ENCODE results near the gene AACS. TPM values are rescaled to one million over a fixed set of nuclear protein-coding genes. Genes with fewer than 3 reads are reported as not detected.

Gene AACS
- total and polyA plus RNA-seq, 10 of the 15 experiments (the other 5 are each of a cell fraction or from before 2014, with no cell fraction given) = 10.1 to 34.0 (median 21.1) TPM

DNA sequence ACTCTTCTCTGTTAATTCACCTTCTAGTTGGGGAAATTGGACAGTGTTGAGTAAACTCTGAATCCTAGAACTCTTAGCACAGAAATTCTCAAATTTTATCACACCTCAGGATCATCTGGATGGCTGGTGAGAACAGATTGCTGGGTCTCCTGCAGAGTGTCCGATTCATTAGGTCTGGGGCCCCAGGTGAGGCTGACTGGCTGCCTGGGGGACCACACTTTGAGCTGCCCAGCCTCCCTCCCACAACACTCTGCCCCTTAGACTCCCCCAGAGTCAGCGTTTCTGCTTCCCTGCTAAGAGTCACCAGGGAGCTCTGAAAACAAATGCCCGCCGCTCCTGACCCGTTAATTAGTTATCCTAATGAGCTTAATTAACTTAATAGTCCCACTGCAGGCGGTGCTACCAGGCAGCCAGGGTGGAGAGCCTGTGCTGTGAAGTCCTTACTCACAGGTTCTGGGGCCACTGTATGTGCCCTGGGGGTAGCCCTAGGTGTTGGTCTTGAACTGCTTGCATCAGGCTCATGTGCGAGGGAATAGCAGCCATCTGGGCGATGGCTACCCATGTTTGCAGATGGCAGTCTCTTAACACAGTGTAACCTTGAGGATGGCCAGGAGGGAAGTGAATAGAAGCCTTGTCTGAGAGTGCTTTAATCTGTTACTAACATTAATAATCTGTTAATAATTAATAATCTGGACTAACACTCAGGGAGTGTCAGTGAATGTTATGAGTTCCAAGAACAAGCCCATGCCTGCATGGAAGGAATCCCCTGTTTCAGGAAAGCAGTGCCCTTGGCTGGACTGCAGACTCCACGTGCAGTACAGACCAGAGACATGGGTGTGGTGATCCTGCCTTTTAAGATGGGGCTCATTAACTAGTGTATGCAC, 35.6 kb downstream of the AACS start:
- SMC1A ChIA-PET (ENCODE audit: uncharacterized antibody, unreplicated experiment) = no interaction called here
- no peak overlapping the region for H3K27ac ChIP-seq (ENCODE audit: control insufficient read depth, insufficient read depth)

DNA sequence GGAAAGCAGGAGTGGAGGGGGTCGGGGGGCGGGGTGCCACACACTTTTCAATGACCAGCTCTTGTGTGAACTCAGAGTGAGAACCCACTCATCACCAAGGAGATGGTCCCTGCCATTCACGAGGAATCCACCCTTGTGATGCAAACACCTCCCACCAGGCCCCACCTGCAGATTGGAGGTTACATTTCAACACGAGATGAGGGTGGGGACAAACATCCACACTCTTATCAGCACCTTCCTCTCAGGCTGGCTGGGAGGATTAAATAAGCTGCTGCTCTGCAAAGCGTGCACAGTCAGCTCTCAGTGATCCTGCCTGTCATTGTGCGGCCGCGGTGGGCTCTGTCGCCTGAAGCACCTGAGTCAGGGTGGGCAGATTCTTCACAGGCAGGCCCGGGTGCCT, 39.7 kb downstream of the AACS start:
- Histone ChIP-seq H3K27me3 (replicated peaks in 1 of 2; ENCODE audit: control insufficient read depth in 2 of 2, insufficient read depth in 2 of 2, low read length in 1 of 2) (no peaks in the 10 kb centered on the region), H3K4me1 (ENCODE audit: control insufficient read depth, insufficient read depth, low read length) (no peaks in the 10 kb centered on the region), H3K9me3 (replicated peaks; ENCODE audit: control insufficient read depth, insufficient read depth, low read length) (no peaks in the 10 kb centered on the region), H3K79me2 (ENCODE audit: control insufficient read depth, insufficient read depth, low read length) (no peaks in the 10 kb centered on the region), H3K36me3 (ENCODE audit: control insufficient read depth in 2 of 2, insufficient read depth in 2 of 2, low read length in 1 of 2) (peaks cover 14 to 17% of the 10 kb centered on the region in 2 experiments), H2AFZ (ENCODE audit: control insufficient read depth, low read depth, low read length) (no peak overlapping the region), H3K27ac (ENCODE audit: control insufficient read depth, insufficient read depth) (no peak overlapping the region), H3K4me2 (ENCODE audit: control insufficient read depth, insufficient read depth) (no peak overlapping the region), H4K20me1 (ENCODE audit: control insufficient read depth, insufficient read depth) (no peaks in the 10 kb centered on the region), H3K4me3 (no peak overlapping the region), H3K9ac (ENCODE audit: control insufficient read depth, insufficient read depth, low read length) (no peak overlapping the region)
- ChIA-PET RAD21 (ENCODE audit: unreplicated experiment) (no interaction called here), SMC1A (ENCODE audit: uncharacterized antibody, unreplicated experiment) (no interaction called here), CTCF (interaction anchor here (1.1 kb wide), 1 partner anchor 132 kb away, joined by 3 read pairs; no protein-coding TSS in a partner anchor), POLR2A (no interaction called here)
- intact Hi-C loops (cut with micrococcal nuclease; ENCODE audit: unreplicated experiment) = no loop called here
- TF ChIP-seq NFIC (IDR thresholded peaks at IDR 0.05; ENCODE audit: low read depth, low read length) (no peak), SMARCA5 (IDR thresholded peaks at IDR 0.05) (no peak)
- DNase-seq (ENCODE audit: low read depth, low spot score) (no peak), ATAC-seq (no peak), FAIRE-seq (no peak)
- 86% methylated on average over 8 of the region's 10 CpGs for WGBS (ENCODE audit: insufficient coverage, insufficient replicate concordance, low lambda C conversion rate, missing lambda C conversion rate)
- BruUV-seq (replicated peaks) = no TSS peak
- in situ Hi-C loops (cut with MboI) = no loop called here

More for the DNA sequence above, 35.6 kb downstream of the AACS start:
- DNase-seq (ENCODE audit: low read depth, low spot score) (no peak), ATAC-seq (no peak), FAIRE-seq (no peak)
- Histone ChIP-seq H3K4me2 (ENCODE audit: control insufficient read depth, insufficient read depth) (no peak overlapping the region), H3K9ac (ENCODE audit: control insufficient read depth, insufficient read depth, low read length) (no peak overlapping the region), H3K9me3 (replicated peaks; ENCODE audit: control insufficient read depth, insufficient read depth, low read length) (no peaks in the 10 kb centered on the region), H3K4me1 (ENCODE audit: control insufficient read depth, insufficient read depth, low read length) (no peaks in the 10 kb centered on the region), H3K4me3 (no peak overlapping the region), H3K36me3 (ENCODE audit: control insufficient read depth in 2 of 2, insufficient read depth in 2 of 2, low read length in 1 of 2) (peaks cover 8 to 9% of the 10 kb centered on the region in 2 experiments), H3K27me3 (replicated peaks in 1 of 2; ENCODE audit: control insufficient read depth in 2 of 2, insufficient read depth in 2 of 2, low read length in 1 of 2) (no peaks in the 10 kb centered on the region), H4K20me1 (ENCODE audit: control insufficient read depth, insufficient read depth) (no peaks in the 10 kb centered on the region), H2AFZ (ENCODE audit: control insufficient read depth, low read depth, low read length) (no peak overlapping the region), H3K79me2 (ENCODE audit: control insufficient read depth, insufficient read depth, low read length) (no peaks in the 10 kb centered on the region)
- POLR2A ChIA-PET = no interaction called here
- TF ChIP-seq YBX1 (IDR thresholded peaks at IDR 0.05) (no peak), POLR2A (IDR thresholded peaks at IDR 0.05; ENCODE audit: low read depth, low read length) (no peak), ATF7 (IDR thresholded peaks at IDR 0.05; ENCODE audit: low read depth) (no peak), POLR2AphosphoS2 (IDR thresholded peaks at IDR 0.05; ENCODE audit: low read depth, low read length) (no peak)
- TF ChIP-seq, protein P1, sequence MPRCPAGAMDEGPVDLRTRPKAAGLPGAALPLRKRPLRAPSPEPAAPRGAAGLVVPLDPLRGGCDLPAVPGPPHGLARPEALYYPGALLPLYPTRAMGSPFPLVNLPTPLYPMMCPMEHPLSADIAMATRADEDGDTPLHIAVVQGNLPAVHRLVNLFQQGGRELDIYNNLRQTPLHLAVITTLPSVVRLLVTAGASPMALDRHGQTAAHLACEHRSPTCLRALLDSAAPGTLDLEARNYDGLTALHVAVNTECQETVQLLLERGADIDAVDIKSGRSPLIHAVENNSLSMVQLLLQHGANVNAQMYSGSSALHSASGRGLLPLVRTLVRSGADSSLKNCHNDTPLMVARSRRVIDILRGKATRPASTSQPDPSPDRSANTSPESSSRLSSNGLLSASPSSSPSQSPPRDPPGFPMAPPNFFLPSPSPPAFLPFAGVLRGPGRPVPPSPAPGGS (IDR thresholded peaks at IDR 0.05; ENCODE audit: borderline replicate concordance, insufficient read depth, low read depth, low read length, poor library complexity, severe bottlenecking) = peak; percentile 32
- in situ Hi-C loops (cut with MboI) (no loop called here), intact Hi-C loops (cut with micrococcal nuclease; ENCODE audit: unreplicated experiment) (no loop called here)
- CTCF ChIA-PET = interaction anchor here (0.6 kb wide), 1 partner anchor 220 kb away, joined by 3 read pairs; no protein-coding TSS in a partner anchor
- RAD21 ChIA-PET (ENCODE audit: unreplicated experiment) = no interaction called here
- WGBS (ENCODE audit: insufficient coverage, insufficient replicate concordance, low lambda C conversion rate, missing lambda C conversion rate) = 91% methylated on average over 9 of the region's 9 CpGs
- BruUV-seq (replicated peaks) = no TSS peak
